Loucy (cell line): ENCODE data around the gene RNFT2.

ENCODE experiments used
- H2AFZ ChIP-seq: fragments of 200-600 bp; sonication (generic); 2 replicates; pipeline ENCODE4 v1.6.0; 2016; ENCODE audit warnings: antibody characterized with exemption, mild to moderate bottlenecking, low read length, moderate library complexity
- H3F3A ChIP-seq: fragments of 200-600 bp; 2 replicates; pipeline ENCODE4 v1.6.0; 2016; ENCODE audit warnings: antibody characterized with exemption, low read depth, mild to moderate bottlenecking
- H3K27me3 ChIP-seq: fragments of 200-600 bp; sonication (generic); 2 replicates; pipeline ENCODE4 v1.6.1; 2014; ENCODE audit warnings: low read length, mild to moderate bottlenecking; ENCODE audit not compliant: insufficient read depth, poor library complexity, severe bottlenecking
- H3K36me3 ChIP-seq: fragments of 200-600 bp; sonication (generic); 2 replicates; pipeline ENCODE4 v1.6.1; 2016; ENCODE audit warnings: low read length; ENCODE audit not compliant: insufficient read depth
- H3K4me1 ChIP-seq: fragments of 200-600 bp; sonication (generic); 2 replicates; pipeline ENCODE4 v1.5.1; 2014; ENCODE audit warnings: low read length, mild to moderate bottlenecking; ENCODE audit not compliant: insufficient read depth, poor library complexity, severe bottlenecking
- H3K4me2 ChIP-seq: fragments of 200-600 bp; sonication (generic); 2 replicates; pipeline ENCODE4 v1.6.0; 2014; ENCODE audit warnings: antibody characterized with exemption, low read length, low read depth, mild to moderate bottlenecking; ENCODE audit not compliant: poor library complexity, severe bottlenecking
- H3K4me3 ChIP-seq: fragments of 200-600 bp; sonication (generic); 2 replicates; pipeline ENCODE4 v1.5.1; 2014; ENCODE audit warnings: low read length, mild to moderate bottlenecking, mixed read lengths; ENCODE audit not compliant: poor library complexity, severe bottlenecking
- H3K79me2 ChIP-seq: fragments of 200-600 bp; sonication (generic); 2 replicates; pipeline ENCODE4 v1.6.1; 2014; ENCODE audit warnings: low read length; ENCODE audit not compliant: insufficient read depth
- H3K9ac ChIP-seq: fragments of 200-600 bp; sonication (generic); 2 replicates; pipeline ENCODE4 v1.6.0; 2014; ENCODE audit warnings: mild to moderate bottlenecking, low read depth, low read length, moderate library complexity; ENCODE audit not compliant: poor library complexity, severe bottlenecking
- H3K9me2 ChIP-seq: fragments of 200-600 bp; sonication (generic); replicated peaks from 2 replicates; pipeline ENCODE4 v1.6.1; 2016; ENCODE audit warnings: low read depth, low read length, mixed read lengths
- H3K9me3 ChIP-seq: fragments of 200-600 bp; sonication (generic); 2 replicates; pipeline ENCODE4 v1.6.1; 2014; ENCODE audit warnings: mild to moderate bottlenecking, antibody characterized with exemption, low read length, low read depth; ENCODE audit not compliant: insufficient read depth
- H4K20me1 ChIP-seq: fragments of 200-600 bp; sonication (generic); 2 replicates; pipeline ENCODE4 v1.6.0; 2014; ENCODE audit warnings: antibody characterized with exemption, low read length, mild to moderate bottlenecking; ENCODE audit not compliant: insufficient read depth, poor library complexity, severe bottlenecking
- CTCF ChIP-seq: fragments of 200-600 bp; sonication (generic); conservative IDR thresholded peaks from 2 replicates; pipeline ENCODE4 v1.5.1; 2014; ENCODE audit warnings: mild to moderate bottlenecking, antibody characterized with exemption, low read length
- EZH2phosphoT487 ChIP-seq: fragments of 200-600 bp; IDR thresholded peaks from 2 replicates; pipeline ENCODE4 v1.6.1; 2018; ENCODE audit warnings: antibody characterized with exemption, mild to moderate bottlenecking, moderate library complexity, borderline replicate concordance

The RNFT2 gene

GRCh38 chr12:116800918-116801317, 62.8 kb downstream of the RNFT2 start:
- H3K4me3 ChIP-seq, result no peak overlapping the region
- H3K9me3 ChIP-seq, result peaks cover 8% of the 10 kb centered on the region; the same call in 1 of the 2 replicates
- no peaks in the 10 kb centered on the region; the same call in 1 of the 2 replicates for H3K36me3 ChIP-seq
- H3K9me2 ChIP-seq, result no peaks in the 10 kb centered on the region
- TF ChIP-seq EZH2phosphoT487 (no peak), CTCF (no peak)
- H3K9ac ChIP-seq, result no peak overlapping the region
- H3K4me1 ChIP-seq, result peaks cover 26% of the 10 kb centered on the region
- no peaks in the 10 kb centered on the region for H3K27me3 ChIP-seq
- no peaks in the 10 kb centered on the region for H3F3A ChIP-seq
- no peaks in the 10 kb centered on the region for H3K79me2 ChIP-seq
- H4K20me1 ChIP-seq, result no peaks in the 10 kb centered on the region
- no peak overlapping the region for H2AFZ ChIP-seq
- no peak overlapping the region for H3K4me2 ChIP-seq

- H3K9me3 ChIP-seq, result peaks cover 8% of the 10 kb centered on the region; the same call in 1 of the 2 replicates
- no peaks in the 10 kb centered on the region for H3F3A ChIP-seq
- H3K4me1 ChIP-seq, result peaks cover 26% of the 10 kb centered on the region
- no peak overlapping the region for H3K4me2 ChIP-seq
- H3K27me3 ChIP-seq, result no peaks in the 10 kb centered on the region
- TF ChIP-seq EZH2phosphoT487 (no peak), CTCF (no peak)
- no peaks in the 10 kb centered on the region for H3K79me2 ChIP-seq
- H3K9ac ChIP-seq, result no peak overlapping the region
- H4K20me1 ChIP-seq, result no peaks in the 10 kb centered on the region
- no peaks in the 10 kb centered on the region for H3K9me2 ChIP-seq
- no peak overlapping the region for H3K4me3 ChIP-seq
- H2AFZ ChIP-seq, result no peak overlapping the region
- H3K36me3 ChIP-seq, result no peaks in the 10 kb centered on the region; the same call in 1 of the 2 replicates
Measured at GRCh38 chr12:116802018-116802417, 63.9 kb downstream of the RNFT2 start.

- H2AFZ ChIP-seq, result no peak overlapping the region
- H3K36me3 ChIP-seq, result no peaks in the 10 kb centered on the region; the same call in 1 of the 2 replicates
- peak overlapping the region; percentile 64 for H3K4me2 ChIP-seq
- no peaks in the 10 kb centered on the region for H3F3A ChIP-seq
- no peaks in the 10 kb centered on the region for H3K9me2 ChIP-seq
- peak overlapping the region; percentile 10 for H3K4me3 ChIP-seq
- peaks cover 8% of the 10 kb centered on the region; the same call in 1 of the 2 replicates for H3K9me3 ChIP-seq
- no peak overlapping the region for H3K9ac ChIP-seq
- TF ChIP-seq CTCF (no peak), EZH2phosphoT487 (no peak)
- no peaks in the 10 kb centered on the region for H3K79me2 ChIP-seq
- peaks cover 26% of the 10 kb centered on the region for H3K4me1 ChIP-seq
- no peaks in the 10 kb centered on the region for H3K27me3 ChIP-seq
- no peaks in the 10 kb centered on the region for H4K20me1 ChIP-seq
Measured at GRCh38 chr12:116803013-116803736, 65.1 kb downstream of the RNFT2 start.
